Left lung (tissue), 10 donors: ENCODE results near the gene HDAC4. TPM values are rescaled to one million over a fixed set of nuclear protein-coding genes. Genes with fewer than 3 reads are reported as not detected.

Experiments
- ATAC-seq: fragments of 200-7000 bp; cut with Tn5 transposase; one replicate; pipeline ENCODE4 v1.9.1; 2020; ENCODE audit warnings: moderate library complexity
- DNase-seq, 4 donors: peaks; one replicate each; pipeline ENCODE4 v3.0.0-alpha.2; 2013 to 2020
- H3K27ac ChIP-seq, 2 donors: fragments of 200-600 bp; sonication (generic) in 1 of 2; one replicate each; pipeline versions ENCODE4 v1.5.0 to v1.8.0; 2020 to 2021
- H3K27me3 ChIP-seq, 2 donors: fragments of 200-600 bp; sonication (generic) in 1 of 2; one replicate each; pipeline versions ENCODE4 v1.5.0 to v1.8.0; 2020 to 2021
- H3K36me3 ChIP-seq, 2 donors: fragments of 200-600 bp; sonication (generic) in 1 of 2; one replicate each; pipeline versions ENCODE4 v1.5.0 to v1.8.0; 2020 to 2021
- H3K4me1 ChIP-seq, 2 donors: fragments of 200-600 bp; one replicate each; pipeline ENCODE4 v1.8.0; 2021
- H3K4me3 ChIP-seq, 2 donors: fragments of 200-600 bp; sonication (generic) in 1 of 2; one replicate each; pipeline versions ENCODE4 v1.5.0 to v1.8.0; 2020 to 2021; ENCODE audit warnings: mild to moderate bottlenecking in 1 of 2
- H3K9me3 ChIP-seq, 2 donors: fragments of 200-600 bp; sonication (generic) in 1 of 2; one replicate each; pipeline versions ENCODE4 v1.5.0 to v1.8.0; 2020 to 2021
- intact Hi-C, 2 donors: fragments of 100-400 bp; cut with DNase I; formaldehyde crosslinking; loops; one replicate each; pipeline versions ENCODE4 v1.11.2 to v1.14.2; 2022
- polyA plus RNA-seq, 6 donors: library from polyadenylated mRNA; unstranded; fragments of 120-200 nt; gene quantifications; one replicate each; pipeline ENCODE4 v1.2.1, GENCODE V29; 2013; ENCODE audit not compliant: insufficient read length in 6 of 6
- total RNA-seq, 2 donors: library from RNA; stranded (reverse); fragmentation: NEBNext Ultra II Directional; extraction: Animal tissue kit (Norgen Biotek cat#: 25700); gene quantifications; one replicate each; pipeline ENCODE4 v1.2.1, GENCODE V29; 2021
- TF ChIP-seq, protein P1 (sequence below), 2 donors: fragments of 200-600 bp; sonication (generic) in 1 of 2; IDR thresholded peaks; one replicate each; pipeline versions ENCODE4 v1.5.0 to v1.8.0; 2021; ENCODE audit warnings: antibody characterized with exemption in 2 of 2
- donor health status: DM: no; HTN: yes; CAD: no.
- donor health status: DM: no; HTN: no; CAD: no.

The HDAC4 gene
- total and polyA plus RNA-seq, 8 donors = 9.9 to 36.8 (median 12.8) TPM

DNA sequence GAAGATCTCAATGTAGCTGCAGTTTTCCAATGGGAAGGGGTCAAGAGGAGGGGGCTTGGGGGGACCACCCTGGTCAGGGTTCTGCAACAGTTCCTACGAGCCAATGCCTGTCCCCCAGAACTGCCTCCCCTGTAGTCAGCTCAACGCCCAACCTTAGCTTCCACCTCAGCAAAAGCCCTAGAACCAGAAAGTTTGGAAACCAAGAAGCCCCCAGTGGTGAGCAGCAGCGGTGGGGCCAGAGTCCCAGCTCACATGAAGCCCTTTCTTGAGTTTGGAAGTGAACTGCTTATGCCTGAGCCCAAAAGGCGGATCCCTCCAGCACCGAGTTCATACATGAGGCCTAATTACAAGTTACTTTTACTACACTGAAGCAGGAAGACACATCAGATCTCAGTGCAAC is 162.4 kb downstream of the HDAC4 start:
- ATAC-seq = no peak

DNA sequence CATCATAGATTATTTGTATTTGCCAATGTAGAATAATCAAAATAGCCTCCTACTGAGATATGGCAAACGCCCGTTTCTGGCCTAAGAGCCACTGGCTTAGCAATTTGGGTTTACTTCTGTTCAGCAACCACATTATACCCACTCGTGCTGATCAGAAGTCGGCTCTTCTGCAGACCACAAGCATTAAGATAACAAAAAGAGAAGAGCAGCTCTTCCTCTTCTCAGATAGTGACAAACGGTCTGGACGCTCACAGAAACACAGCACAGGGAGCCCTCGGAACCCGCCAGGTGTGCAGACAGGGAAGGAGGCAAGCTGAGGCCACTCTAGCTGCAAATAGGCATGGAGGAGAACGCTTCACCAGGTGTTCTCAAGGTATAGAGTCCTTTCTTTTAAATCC is 164.0 kb downstream of the HDAC4 start:
- DNase-seq (no peak), ATAC-seq (no peak)
- H3K27me3 ChIP-seq = no peaks in the 10 kb centered on the region
- TF ChIP-seq, protein P1, sequence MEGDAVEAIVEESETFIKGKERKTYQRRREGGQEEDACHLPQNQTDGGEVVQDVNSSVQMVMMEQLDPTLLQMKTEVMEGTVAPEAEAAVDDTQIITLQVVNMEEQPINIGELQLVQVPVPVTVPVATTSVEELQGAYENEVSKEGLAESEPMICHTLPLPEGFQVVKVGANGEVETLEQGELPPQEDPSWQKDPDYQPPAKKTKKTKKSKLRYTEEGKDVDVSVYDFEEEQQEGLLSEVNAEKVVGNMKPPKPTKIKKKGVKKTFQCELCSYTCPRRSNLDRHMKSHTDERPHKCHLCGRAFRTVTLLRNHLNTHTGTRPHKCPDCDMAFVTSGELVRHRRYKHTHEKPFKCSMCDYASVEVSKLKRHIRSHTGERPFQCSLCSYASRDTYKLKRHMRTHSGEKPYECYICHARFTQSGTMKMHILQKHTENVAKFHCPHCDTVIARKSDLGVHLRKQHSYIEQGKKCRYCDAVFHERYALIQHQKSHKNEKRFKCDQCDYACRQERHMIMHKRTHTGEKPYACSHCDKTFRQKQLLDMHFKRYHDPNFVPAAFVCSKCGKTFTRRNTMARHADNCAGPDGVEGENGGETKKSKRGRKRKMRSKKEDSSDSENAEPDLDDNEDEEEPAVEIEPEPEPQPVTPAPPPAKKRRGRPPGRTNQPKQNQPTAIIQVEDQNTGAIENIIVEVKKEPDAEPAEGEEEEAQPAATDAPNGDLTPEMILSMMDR (IDR thresholded peaks at IDR 0.05) = no peak
- intact Hi-C loops = no loop called here
- H3K36me3 ChIP-seq = peaks cover 0 to 7% of the 10 kb centered on the region in 2 donors
- no peak overlapping the region for H3K4me3 ChIP-seq
- H3K9me3 ChIP-seq = no peaks in the 10 kb centered on the region
- peaks cover 13 to 72% of the 10 kb centered on the region in 2 donors for H3K4me1 ChIP-seq
- H3K27ac ChIP-seq = no peak overlapping the region

More for the DNA sequence above, 162.4 kb downstream of the HDAC4 start:
- Histone ChIP-seq H3K4me1 (peaks cover 13 to 65% of the 10 kb centered on the region in 2 donors), H3K27ac (no peak overlapping the region), H3K9me3 (no peaks in the 10 kb centered on the region), H3K36me3 (peaks cover 0 to 7% of the 10 kb centered on the region in 2 donors), H3K27me3 (no peaks in the 10 kb centered on the region), H3K4me3 (no peak overlapping the region)
- intact Hi-C loops = no loop called here
- no peak for DNase-seq
- TF ChIP-seq, protein P1 (IDR thresholded peaks at IDR 0.05) = no peak

DNA sequence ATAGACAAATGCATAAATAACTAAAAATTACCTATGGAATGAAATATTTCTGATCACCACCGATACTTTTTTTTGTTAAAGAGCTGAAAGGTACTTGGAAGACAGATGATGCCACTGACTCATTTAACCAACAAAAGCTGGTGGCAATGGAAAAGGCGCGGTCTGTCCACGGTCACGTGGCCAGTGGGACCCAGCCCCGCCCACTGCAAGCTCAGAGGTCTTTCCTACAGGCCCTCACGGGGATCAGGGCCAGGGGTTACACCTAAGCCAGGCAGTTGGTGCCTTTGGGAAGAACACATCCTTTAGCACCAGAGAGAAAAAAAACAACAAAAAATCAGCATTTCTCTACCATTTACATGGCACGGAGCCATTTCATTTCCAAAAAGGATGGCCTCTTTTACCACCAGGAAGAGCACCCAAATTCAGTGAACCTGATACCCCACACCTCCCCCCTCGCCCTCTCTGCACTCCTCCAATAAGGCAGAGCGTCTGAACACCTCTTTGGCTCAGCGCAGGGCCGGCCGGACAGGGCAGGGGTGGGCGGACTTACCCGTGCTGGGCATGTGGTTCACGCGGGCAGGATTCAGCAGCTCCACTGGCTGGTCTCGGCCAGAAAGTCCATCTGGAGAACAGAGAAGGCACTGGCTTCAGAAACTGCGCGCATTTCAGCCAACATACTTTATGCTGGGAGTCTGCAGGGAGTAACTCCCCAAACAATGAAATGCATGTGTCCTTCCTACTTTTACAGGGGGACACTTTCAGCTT is 164.6 kb downstream of the HDAC4 start:
- TF ChIP-seq, protein P1 (IDR thresholded peaks at IDR 0.05) = no peak
- Histone ChIP-seq H3K36me3 (peaks cover 0 to 7% of the 10 kb centered on the region in 2 donors), H3K27ac (no peak overlapping the region), H3K27me3 (no peaks in the 10 kb centered on the region), H3K4me1 (peaks cover 13 to 72% of the 10 kb centered on the region in 2 donors), H3K4me3 (no peak overlapping the region), H3K9me3 (no peaks in the 10 kb centered on the region)
- DNase-seq = no peak
- ATAC-seq = no peak
- intact Hi-C loops = no loop called here

DNA sequence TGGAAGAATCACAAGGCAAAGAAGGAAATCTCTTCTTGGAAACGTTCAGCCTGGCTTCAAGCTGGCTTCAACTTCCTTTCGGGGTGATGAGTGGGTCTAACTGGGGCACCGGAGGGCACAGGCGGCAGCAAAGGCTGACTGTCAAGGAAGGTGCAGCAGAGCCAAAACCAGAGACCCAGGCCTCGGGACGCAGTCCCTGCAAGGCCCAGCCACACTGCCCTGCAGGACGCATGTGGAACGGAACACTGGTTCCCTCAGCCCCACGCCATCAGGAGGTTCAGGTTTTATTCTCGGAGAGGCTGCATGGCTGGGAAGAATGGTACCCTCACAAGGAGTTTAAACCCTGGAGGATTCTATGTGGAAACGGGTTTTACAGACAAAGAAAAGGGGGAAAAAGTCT is 165.5 kb downstream of the HDAC4 start:
- intact Hi-C loops = no loop called here
- Histone ChIP-seq H3K4me3 (no peak overlapping the region), H3K27ac (no peak overlapping the region), H3K9me3 (no peaks in the 10 kb centered on the region), H3K27me3 (no peaks in the 10 kb centered on the region), H3K36me3 (peaks cover 0 to 7% of the 10 kb centered on the region in 2 donors), H3K4me1 (peaks cover 8 to 71% of the 10 kb centered on the region in 2 donors)
- ATAC-seq (no peak), DNase-seq (no peak)
- TF ChIP-seq, protein P1 (IDR thresholded peaks at IDR 0.05) = no peak

DNA sequence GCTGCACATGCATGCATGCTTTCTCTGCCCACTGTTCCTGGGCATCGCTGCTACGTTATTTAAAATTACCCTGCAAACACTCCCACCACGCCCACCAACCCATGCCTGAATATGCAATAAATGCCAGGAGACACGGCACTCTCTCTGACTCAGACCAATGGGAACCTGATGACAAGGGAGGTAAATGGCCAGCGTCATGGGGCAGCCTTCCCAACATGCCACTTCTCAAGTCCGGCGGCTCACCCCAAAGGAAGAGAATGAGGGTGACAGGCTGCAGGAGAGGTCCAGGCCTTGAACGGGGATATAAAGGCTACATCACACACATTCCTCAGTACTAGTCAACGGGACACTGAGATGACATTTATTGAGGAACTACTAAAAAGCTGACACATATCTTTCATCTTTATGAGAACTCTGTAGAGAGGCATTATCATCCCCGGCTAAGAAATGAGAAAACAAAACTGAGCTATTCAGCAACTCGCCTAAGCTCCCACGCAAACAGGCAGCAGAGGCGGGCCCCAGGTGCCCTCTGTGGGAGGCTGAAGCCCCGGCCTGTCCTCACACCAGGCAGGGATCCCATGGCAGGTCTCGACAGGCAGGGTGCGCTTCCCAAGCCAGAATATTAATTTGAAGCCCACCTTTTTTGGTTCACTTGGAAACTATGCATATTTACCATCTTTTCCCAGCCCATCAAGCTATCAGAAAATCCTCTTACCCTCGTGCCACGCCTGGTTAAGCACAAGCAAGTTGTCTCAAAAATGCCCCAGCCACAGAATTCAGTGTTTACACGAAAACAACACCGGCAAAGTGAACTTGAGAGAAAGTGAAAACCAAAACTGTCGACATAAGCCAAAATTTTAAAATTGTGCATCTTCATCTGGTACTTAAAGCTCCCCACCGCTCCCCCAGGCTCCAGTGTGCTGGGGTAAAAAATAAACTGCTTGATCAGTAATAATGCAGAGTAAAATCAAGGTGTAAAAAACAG is 166.3 kb downstream of the HDAC4 start:
- DNase-seq (no peak), ATAC-seq (peak; percentile 13)
- intact Hi-C loops = no loop called here
- H3K4me1 ChIP-seq = peaks cover 1 to 71% of the 10 kb centered on the region in 2 donors
- TF ChIP-seq, protein P1 (IDR thresholded peaks at IDR 0.05) = no peak
- H3K9me3 ChIP-seq = no peaks in the 10 kb centered on the region
- H3K27ac ChIP-seq = peak overlapping the region in 1 of 2 donors; percentile 55
- H3K27me3 ChIP-seq = no peaks in the 10 kb centered on the region
- H3K4me3 ChIP-seq = no peak overlapping the region
- H3K36me3 ChIP-seq = peaks cover 0 to 7% of the 10 kb centered on the region in 2 donors
